LoVo (cell line): ENCODE results near the gene AGAP1.
"Not testable (repeated sequence)": the region's sequence is repeated elsewhere in the genome, so short reads cannot be mapped to it uniquely, and the experiment has no call there.

ENCODE experiments used
- DNase-seq: peaks from one replicate; pipeline ENCODE4 v3.0.0-alpha.2; 2016; ENCODE audit warnings: low spot score

Gene AGAP1

GRCh38 chr2:235946590-235946989 is 452.7 kb downstream of the AGAP1 start:
- DNase-seq, result no peak

- DNase-seq, result not testable (repeated sequence)
These were observed 453.2 kb downstream of the AGAP1 start for GRCh38 chr2:235947055-235947454.

DNA sequence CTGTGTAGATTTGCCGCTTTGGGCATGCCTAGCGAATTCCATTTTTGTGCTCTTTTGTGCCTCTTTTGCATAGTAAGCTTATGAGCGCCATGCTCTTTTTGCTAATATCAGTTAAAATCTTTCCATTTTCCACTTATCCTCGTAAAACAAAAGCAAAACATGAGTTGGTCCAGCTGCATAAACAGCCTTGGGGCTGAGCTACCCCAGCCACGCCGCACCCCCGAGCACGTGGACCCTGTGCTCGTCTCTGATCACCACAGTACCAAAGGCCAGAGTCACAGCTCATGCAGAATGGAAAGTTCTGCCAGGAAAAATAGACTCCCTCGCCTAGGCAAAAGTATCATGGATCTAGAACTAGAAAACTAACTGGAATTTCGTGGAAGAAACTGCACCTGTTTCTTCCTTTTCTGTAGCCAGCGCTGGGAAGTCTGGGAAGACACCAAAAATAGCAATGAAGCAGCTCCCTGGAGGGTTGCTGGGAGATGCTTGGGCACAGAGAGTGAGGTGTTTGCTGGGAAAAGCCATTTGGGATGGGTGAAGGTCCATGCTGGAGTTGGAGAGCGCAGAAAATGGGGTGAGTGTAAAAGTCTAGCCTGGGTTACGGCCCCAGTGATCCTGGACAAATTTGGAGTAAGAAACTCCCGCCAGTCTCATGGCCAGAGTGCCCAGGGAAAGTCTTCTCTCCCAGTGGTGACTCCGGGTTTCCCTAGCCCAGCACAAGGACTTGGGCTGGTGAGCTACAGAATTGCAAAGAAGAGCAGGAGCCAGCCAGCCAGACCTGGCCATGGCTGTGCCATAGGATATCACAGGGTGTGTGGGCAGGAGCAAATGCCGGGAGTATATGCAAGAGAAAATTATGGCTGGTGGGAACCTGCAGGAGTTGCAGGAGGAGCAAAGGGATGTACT is 456.0 kb downstream of the AGAP1 start:
- DNase-seq, result no peak

- DNase-seq, result no peak
These were observed 456.6 kb downstream of the AGAP1 start for GRCh38 chr2:235950473-235950809.

DNA sequence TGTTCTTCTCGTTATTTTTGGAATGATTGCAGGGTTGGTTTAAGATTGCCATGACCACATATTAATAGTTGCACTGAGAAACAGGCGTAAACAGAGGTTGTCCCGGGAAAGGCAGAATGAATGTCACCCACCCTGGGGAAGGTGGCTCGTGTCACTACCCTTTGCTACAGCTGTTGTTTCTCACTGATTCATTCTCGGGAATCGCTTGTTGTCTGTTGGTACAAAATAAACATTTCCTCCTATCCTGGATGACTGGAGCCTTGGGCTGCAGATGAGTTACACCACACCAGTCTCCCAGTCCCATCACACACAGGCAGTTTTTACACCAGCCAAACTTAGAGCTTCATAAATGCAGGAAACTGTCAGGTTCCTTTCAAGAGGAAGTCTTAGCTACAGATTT is 457.6 kb downstream of the AGAP1 start:
- DNase-seq, result no peak

DNA sequence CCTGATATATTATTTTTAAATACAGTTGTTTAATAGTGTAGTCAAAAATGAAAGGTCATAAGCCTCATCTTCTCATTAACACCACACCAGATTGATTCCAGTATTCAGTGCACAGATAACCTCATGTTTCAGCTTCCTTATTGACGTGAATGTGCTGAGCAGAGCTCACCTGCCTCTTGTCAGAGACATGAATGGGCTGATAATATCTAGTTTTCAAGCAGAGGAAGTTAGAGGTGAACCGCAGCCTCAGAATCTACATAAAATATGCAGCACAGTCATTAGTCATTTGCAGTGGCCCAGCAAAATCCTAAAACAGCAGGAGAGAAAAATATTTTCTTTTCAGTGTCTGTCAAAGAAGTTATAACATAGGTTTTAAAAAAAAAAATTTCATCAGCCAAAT is 458.1 kb downstream of the AGAP1 start:
- no peak for DNase-seq

DNA sequence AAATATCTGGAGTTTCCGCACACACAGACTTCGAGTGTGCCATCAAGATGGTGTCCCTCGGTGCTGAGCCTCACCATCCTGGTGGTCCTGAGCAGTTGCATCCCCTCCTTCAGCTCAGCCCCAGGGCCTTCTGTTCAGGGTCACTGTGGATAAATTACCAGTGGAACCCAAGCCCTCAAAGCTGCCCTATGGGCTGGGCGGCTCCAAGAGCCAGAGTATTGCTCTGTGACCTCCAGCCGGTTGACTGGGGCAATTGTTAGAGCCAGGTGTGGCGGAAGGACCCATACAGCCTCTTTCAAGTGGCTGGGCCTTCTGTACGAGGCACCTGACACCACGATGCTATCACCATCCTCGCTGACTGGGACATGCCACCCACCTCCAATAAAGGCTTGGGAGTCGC is 458.9 kb downstream of the AGAP1 start:
- DNase-seq, result no peak

DNA sequence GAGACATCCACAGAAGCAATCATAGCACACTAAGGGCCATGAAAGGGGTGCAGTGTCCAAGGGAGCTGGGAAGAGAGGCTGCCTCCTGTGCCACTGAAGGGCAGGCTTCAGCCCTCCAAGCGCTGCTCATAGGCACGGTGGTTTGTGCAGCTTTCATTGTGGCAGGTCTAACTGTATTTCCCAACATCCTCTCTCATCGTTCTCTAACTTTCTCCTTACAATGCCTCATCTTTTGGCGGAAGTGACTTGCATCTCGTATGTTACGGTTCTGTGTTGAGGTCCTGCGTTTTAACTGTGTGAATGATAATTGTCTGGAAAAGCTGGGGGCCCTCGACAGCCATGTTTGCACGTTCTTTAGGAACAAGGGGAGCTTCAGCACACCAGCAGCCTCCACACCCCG is 460.4 kb downstream of the AGAP1 start:
- DNase-seq, result no peak

- no peak for DNase-seq
These were observed 461.1 kb downstream of the AGAP1 start for GRCh38 chr2:235954888-235955480.

DNA sequence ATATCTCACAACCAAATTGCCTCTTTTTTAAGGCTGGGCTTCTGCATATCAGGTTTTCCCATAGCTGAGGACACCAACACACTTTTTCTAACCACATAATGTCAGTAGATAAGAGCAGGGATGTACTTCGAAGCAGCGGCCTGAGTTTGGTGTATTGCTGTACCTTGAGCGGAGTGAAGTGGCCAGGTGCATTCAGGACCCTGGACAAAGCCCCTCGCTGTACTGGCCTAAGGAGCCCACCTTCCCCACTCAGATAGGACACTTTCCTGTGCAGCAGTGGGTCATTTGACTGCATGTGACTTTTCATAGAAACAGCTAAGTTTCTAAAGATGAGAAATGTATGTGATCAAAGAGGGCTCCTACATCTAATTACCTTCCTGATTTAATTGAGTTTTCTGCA is 461.8 kb downstream of the AGAP1 start:
- no peak for DNase-seq

DNA sequence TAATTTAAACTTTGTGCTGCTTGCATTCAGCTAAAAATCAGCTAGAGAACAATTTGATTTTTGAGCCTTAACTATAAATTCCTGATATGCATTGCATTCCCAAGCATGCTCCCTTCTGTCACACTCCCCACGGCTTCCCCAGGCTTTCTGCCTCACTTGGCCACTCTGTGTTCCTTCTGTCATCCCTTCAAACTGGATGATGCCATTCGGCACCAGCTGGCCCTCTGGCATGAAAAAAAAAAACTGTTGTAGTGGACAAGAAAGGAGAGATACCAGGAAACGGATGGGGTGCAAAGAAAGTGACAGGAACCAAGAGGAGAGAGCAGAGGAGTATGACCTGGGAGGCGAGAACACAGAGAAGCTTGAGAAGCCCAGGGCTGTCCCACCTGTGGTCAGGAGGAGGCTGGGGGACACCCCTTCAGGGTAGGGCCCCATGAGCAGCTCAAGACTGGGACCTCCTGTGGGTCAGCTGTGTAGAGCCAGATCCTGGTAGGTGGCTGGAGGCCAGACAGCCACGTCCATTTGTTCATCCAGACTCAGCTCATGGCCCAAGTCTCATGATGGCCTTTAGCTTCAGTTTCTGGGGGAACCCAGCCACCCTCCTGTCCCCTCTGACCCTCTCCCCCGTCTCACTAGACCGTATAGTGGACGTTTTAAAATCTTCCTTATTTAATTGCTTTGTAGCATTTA is 462.6 kb downstream of the AGAP1 start:
- no peak for DNase-seq

GRCh38 chr2:235957251-235957650 is 463.4 kb downstream of the AGAP1 start:
- DNase-seq, result no peak

DNA sequence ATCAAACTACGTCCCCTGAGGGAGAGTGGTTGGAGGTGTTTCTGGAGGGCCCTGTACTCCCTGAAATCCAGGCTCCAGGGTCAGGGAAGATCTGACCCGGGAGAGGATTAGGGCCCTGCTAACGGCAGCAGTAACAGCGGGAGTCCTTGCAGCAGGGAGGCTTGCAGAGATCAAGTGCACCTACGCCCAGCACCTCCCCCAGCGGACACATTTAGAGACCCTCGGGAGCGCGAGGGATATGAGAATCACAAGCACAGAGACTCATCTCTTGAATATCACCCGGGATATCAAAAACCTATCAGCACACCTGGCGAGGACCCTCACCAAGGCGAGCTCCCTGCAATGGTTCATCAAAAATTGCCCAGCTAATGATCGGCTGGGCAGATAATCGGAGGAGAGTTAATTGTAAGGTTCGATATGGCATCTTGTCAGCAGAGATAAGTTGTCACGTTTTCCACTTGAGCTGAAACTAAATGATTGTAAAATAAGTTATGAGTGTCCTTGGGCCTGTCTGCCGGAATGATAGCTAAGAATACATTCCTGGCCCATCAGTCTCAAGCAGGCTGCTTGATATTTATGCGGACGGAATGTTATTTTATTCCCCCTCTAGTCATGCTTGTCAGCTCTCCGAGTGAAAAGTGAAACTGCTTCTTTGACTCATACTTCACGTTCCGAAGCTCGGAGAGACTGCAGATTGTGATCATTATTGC is 464.5 kb downstream of the AGAP1 start:
- DNase-seq, result no peak

DNA sequence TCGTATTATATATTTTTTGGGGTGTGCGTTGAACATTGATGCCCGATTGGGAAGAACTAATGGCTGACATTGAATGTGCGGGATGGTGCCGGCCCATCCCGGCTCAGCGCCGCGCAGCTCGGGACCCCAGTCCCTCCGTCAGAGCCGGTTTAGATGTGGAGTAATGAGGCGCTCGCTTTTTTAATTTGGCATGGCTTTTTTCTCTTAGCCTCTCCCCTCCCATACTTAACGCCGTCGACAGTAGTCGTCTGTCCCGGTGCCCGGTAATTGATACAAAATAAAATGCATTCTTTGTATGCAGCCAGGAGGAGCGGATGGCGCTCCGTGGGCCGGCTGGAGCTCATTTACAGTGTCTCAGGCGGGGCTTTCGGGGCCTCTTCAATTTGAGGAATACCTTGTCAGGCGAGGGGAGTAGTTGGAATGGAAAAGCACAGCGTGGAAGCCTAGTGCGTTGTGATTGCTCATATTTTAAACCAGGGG is 465.1 kb downstream of the AGAP1 start:
- no peak for DNase-seq

DNA sequence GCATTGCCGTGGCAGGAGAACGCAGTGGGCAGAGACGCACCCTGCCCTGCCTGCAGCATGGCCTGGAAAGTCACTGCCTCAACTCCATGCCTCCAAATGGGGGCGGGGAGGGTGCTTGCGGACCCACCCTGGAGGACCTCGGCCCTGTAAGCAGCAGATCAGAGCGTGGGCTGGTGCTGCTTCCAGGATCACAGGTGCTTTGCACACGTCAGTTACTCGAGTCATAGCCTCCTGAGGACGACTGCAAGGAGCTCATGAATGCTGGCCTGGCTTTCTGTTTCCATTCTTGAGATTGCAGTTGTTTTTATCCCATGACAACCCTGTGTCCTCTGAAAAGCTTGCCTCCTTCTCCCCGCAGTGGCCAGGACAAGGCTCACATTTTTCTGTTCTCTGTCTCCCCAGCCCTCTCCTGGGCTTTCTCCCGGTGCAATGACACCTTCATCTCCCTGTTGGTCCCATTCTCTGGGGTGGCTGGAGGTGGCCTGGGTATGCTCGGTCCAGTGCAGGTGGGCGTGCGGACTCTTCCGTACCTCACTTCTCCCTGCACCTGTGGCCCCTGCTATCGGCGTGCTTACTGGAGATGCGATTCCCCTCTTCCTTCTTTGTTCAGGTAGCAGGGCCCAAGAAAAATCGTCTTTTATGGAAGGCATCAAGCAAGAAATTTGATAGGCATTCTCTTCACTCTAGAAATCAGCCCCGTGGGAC is 466.3 kb downstream of the AGAP1 start:
- DNase-seq, result no peak

- no peak for DNase-seq
These were observed 467.1 kb downstream of the AGAP1 start for GRCh38 chr2:235960716-235961640.

DNA sequence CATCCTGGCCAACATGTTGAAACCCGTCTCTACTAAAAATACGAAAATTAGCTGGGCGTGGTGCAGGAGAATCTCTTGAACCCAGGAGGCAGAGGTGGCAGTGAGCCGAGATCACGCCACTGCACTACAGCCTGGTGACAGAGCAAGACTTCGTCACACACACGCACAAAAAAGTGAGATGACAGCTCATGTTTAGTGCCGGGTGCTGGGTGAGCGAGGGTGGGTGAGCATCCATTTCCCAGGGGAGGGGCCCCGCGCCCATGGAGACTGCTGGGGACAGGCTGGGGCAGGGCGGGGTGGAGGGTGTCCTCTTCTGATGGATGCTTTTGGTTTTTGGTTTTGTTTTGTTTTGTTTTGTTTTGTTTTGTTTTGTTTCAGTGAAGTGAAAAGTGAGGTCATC is 467.9 kb downstream of the AGAP1 start:
- DNase-seq, result no peak

DNA sequence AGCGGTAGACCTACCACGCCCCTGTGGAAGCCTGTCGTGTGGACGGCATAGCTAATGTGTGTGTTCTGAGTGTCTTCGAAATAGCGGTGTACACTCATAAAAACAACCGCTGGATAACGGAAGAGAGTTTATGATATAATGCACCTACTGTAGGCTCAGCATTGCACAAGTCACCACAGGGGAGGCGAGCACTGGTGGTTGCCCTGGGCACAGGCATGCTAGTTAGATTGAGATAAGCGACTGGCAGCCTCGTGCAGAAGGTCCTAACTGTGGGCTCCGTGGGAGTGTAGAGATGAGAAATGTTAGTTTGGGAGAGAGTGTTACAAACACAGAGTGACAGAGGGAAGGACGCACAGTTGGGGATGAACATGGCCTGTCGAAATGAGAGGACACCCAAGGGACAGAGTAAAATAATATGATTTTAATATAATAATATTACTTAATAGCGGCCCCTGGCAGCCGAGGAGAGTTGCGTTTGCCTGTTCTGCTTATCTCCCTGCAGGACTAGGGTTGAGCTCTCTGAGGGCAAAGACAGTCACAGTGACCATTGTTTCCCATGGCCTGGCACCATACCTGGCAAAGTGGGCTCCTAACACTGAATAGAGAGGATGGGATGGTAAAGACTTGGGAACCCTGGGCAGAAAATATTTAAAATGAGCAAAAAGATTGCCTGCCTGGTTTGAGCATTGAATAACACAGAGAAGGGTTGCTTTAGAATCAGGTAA is 470.2 kb downstream of the AGAP1 start:
- no peak for DNase-seq

DNA sequence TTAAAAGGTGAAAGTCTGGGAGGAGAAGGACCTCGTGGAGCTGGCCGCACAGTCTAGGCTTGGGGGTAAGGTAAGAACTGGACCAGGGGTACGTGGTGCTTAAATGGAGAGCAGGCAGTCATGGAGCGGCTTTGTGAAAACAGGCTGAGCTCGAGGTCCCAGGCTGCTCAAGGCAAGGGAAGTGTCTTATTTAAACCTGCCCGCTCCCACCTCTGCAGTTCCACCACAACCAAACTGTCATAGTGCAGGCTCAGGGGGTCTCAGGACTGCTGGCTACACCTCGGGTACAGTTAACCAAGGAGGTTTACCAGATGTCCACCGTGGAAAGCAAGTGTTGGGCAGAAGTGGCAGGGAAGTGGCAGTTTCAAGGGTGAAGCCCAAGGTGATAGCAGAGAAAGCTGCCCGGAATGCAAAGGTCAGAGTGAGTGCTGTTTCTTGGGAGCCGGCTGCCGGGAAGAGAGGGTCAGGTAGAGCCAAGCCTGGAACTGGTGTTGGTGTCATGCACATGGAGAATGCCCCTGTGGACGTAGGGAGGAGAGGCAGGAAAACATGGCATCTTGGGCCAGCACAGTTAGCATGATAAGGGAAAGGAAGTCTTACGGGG is 471.0 kb downstream of the AGAP1 start:
- DNase-seq, result no peak

DNA sequence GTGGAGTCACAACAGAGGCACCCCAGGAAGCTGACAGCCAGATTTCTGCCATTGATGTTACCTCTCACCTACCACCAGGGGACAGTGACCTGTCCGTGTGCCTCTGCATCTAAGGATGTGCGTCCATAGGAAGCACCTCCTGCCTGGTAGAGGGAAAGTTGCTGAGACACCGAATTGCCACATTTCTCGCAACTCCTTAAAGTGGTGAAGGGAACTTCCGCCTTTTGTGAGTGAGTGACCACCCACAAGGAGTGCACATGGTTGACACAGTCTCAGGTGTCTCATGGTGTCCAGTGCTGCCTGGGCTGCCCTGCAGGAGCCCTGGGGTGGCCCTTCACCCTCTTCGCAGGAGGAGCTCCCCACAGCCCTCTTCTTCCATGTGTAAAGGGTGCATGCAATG is 472.6 kb downstream of the AGAP1 start:
- no peak for DNase-seq
